Measurements from ENCODE around the gene PDLIM4. TPM values are rescaled to one million over a fixed set of nuclear protein-coding genes. Genes with fewer than 3 reads are reported as not detected.
A peak's percentile ranks its signal among the peaks of the same experiment; 100 is the strongest.

The PDLIM4 gene
- total RNA-seq, 2 experiments from 2014 or later = not detected

DNA sequence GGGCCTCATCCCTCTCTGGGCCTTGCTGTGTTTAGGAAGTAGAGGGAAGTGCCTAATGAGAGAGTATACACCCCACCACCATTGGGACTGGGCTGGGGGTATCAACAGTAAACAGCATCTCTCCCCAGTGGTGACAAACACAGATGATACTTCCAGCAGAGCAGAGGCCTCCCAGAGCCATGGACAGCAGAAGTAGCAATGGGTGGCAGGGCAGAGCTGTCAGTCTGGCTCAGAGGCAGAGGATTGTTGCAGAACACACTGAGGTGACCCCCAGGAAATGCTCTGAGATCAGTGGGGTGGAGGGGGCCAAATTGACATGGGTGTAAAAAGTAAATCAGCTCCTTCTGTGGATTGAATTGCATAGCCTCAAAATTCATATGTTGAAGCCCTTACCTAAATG, 17.7 kb upstream of the PDLIM4 start:
- H3K9me2 ChIP-seq (ENCODE audit: insufficient read depth, low read length) = no peaks in the 10 kb centered on the region
- no peak overlapping the region for H3K4me3 ChIP-seq (ENCODE audit: low read depth, low read length, poor library complexity, severe bottlenecking)
- no peaks in the 10 kb centered on the region for H4K20me1 ChIP-seq (ENCODE audit: insufficient read depth, low read length)
- peaks cover 3% of the 10 kb centered on the region; the same call in 1 of the 2 replicates for H3K36me3 ChIP-seq (ENCODE audit: insufficient read depth, low read length)
- BruUV-seq (replicated peaks) = no TSS peak
- CTCF ChIA-PET (ENCODE audit: unreplicated experiment) = interaction anchor here (1.3 kb wide), 1 partner anchor 32 kb away, joined by 3 read pairs; no protein-coding TSS in a partner anchor
- no peak overlapping the region for H3K27ac ChIP-seq (ENCODE audit: low read depth, low read length, poor library complexity, severe bottlenecking)
- no peak for TF ChIP-seq EZH2phosphoT487 (IDR thresholded peaks at IDR 0.05; ENCODE audit: borderline replicate concordance, low read depth, low read length)
- TF ChIP-seq, protein P1, sequence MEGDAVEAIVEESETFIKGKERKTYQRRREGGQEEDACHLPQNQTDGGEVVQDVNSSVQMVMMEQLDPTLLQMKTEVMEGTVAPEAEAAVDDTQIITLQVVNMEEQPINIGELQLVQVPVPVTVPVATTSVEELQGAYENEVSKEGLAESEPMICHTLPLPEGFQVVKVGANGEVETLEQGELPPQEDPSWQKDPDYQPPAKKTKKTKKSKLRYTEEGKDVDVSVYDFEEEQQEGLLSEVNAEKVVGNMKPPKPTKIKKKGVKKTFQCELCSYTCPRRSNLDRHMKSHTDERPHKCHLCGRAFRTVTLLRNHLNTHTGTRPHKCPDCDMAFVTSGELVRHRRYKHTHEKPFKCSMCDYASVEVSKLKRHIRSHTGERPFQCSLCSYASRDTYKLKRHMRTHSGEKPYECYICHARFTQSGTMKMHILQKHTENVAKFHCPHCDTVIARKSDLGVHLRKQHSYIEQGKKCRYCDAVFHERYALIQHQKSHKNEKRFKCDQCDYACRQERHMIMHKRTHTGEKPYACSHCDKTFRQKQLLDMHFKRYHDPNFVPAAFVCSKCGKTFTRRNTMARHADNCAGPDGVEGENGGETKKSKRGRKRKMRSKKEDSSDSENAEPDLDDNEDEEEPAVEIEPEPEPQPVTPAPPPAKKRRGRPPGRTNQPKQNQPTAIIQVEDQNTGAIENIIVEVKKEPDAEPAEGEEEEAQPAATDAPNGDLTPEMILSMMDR (conservative IDR thresholded peaks at IDR 0.05; ENCODE audit: low read length) = no peak
- H3K79me2 ChIP-seq (ENCODE audit: insufficient read depth, low read depth, low read length) = no peaks in the 10 kb centered on the region
- intact Hi-C loops (cut with micrococcal nuclease; ENCODE audit: unreplicated experiment) = loop anchor here (5.0 kb wide), 1 partner anchor 47 kb away; no protein-coding TSS in a partner anchor
- no peak overlapping the region for H2AFZ ChIP-seq (ENCODE audit: low read length)
- H3K9me3 ChIP-seq (ENCODE audit: low read length) = peaks cover 22% of the 10 kb centered on the region; the same call in 1 of the 2 replicates
- H3K4me1 ChIP-seq (ENCODE audit: insufficient read depth, low read length, poor library complexity, severe bottlenecking) = peaks cover 41% of the 10 kb centered on the region
- H3K4me2 ChIP-seq (ENCODE audit: low read length) = no peak overlapping the region
- POLR2A ChIA-PET = interaction anchor here (1.2 kb wide), 1 partner anchor 10 kb away, joined by 3 read pairs; no protein-coding TSS in a partner anchor
- no peak for DNase-seq (ENCODE audit: low spot score)

DNA sequence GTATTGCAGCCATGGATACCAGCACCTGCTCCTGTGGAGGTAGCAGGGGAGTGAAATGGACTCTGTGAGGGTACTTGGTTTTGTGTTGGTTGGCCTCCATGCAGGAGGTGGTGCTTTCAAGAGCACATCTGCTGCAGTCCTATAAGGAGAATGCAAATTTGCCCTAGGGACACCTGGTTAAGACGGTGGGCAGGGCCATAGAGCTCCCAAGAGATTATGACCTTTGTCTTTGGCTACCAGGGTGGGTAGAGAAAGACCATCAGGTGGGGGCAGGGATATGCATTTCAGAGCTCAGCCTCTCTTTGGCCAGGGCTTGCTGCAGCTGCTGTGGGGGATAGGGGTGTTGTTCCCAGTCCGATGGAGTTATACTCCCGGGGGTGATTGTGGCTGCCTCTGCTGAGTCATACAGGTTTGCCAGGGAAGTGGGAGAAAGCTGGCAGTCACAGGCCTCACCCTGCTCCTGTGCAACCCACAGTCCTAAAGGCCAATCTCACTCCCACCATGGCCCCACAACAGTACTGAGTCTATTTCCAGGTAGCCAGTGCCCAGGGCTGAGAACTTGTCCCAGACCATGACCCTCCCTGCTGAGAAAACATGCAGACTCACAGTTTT, 14.0 kb upstream of the PDLIM4 start:
- Histone ChIP-seq H3K4me3 (ENCODE audit: low read depth, low read length, poor library complexity, severe bottlenecking) (peak overlapping the region; percentile 8), H4K20me1 (ENCODE audit: insufficient read depth, low read length) (no peaks in the 10 kb centered on the region), H2AFZ (ENCODE audit: low read length) (0 out of 2 replicates have a peak overlapping the region, but pooled peaks have one; percentile 40), H3K9me2 (ENCODE audit: insufficient read depth, low read length) (no peaks in the 10 kb centered on the region), H3K79me2 (ENCODE audit: insufficient read depth, low read depth, low read length) (no peaks in the 10 kb centered on the region), H3K4me2 (ENCODE audit: low read length) (peak overlapping the region; percentile 32), H3K27ac (ENCODE audit: low read depth, low read length, poor library complexity, severe bottlenecking) (no peak overlapping the region), H3K36me3 (ENCODE audit: insufficient read depth, low read length) (peaks cover 3% of the 10 kb centered on the region; the same call in 1 of the 2 replicates), H3K4me1 (ENCODE audit: insufficient read depth, low read length, poor library complexity, severe bottlenecking) (peaks cover 28% of the 10 kb centered on the region), H3K9me3 (ENCODE audit: low read length) (peaks cover 39% of the 10 kb centered on the region; the same call in 1 of the 2 replicates)
- CTCF ChIA-PET (ENCODE audit: unreplicated experiment) = no interaction called here
- BruUV-seq (replicated peaks) = no TSS peak
- peak; percentile 68 for DNase-seq (ENCODE audit: low spot score)
- intact Hi-C loops (cut with micrococcal nuclease; ENCODE audit: unreplicated experiment) = no loop called here
- POLR2A ChIA-PET = interaction anchor here (0.6 to 0.7 kb wide), 2 partner anchors 30 to 423 kb away, joined by 3 read pairs; no protein-coding TSS in a partner anchor
- TF ChIP-seq, protein P1 (conservative IDR thresholded peaks at IDR 0.05; ENCODE audit: low read length) = no peak
- TF ChIP-seq EZH2phosphoT487 (IDR thresholded peaks at IDR 0.05; ENCODE audit: borderline replicate concordance, low read depth, low read length) = no peak

DNA sequence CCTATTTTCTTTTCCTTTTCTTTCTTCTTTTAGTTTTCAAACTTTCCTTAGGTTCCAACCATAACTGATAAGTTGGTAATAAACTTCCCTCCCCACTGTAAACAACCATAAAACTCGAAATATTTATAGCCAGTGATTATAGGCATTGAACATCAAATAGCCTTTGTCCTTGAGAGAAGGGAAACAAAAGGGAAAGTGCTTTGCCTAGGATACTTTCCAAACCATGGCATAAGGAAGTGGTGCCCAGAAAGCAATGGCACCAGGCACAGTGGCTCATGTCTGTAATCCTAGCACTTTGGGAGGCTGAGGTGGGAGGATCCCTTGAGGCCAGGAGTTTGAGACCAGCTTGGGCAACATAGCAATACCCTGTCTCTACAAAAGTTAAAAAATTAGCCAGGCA, 11.9 kb upstream of the PDLIM4 start:
- Histone ChIP-seq H4K20me1 (ENCODE audit: insufficient read depth, low read length) (no peaks in the 10 kb centered on the region), H3K4me1 (ENCODE audit: insufficient read depth, low read length, poor library complexity, severe bottlenecking) (peaks cover 16% of the 10 kb centered on the region), H3K79me2 (ENCODE audit: insufficient read depth, low read depth, low read length) (no peaks in the 10 kb centered on the region), H3K9me3 (ENCODE audit: low read length) (peaks cover 39% of the 10 kb centered on the region; the same call in 1 of the 2 replicates), H2AFZ (ENCODE audit: low read length) (no peak overlapping the region), H3K27ac (ENCODE audit: low read depth, low read length, poor library complexity, severe bottlenecking) (no peak overlapping the region), H3K36me3 (ENCODE audit: insufficient read depth, low read length) (peaks cover 3% of the 10 kb centered on the region; the same call in 1 of the 2 replicates), H3K4me3 (ENCODE audit: low read depth, low read length, poor library complexity, severe bottlenecking) (no peak overlapping the region), H3K4me2 (ENCODE audit: low read length) (no peak overlapping the region), H3K9me2 (ENCODE audit: insufficient read depth, low read length) (no peaks in the 10 kb centered on the region)
- no peak for TF ChIP-seq EZH2phosphoT487 (IDR thresholded peaks at IDR 0.05; ENCODE audit: borderline replicate concordance, low read depth, low read length)
- TF ChIP-seq, protein P1 (conservative IDR thresholded peaks at IDR 0.05; ENCODE audit: low read length) = no peak
- BruUV-seq (replicated peaks) = no TSS peak
- CTCF ChIA-PET (ENCODE audit: unreplicated experiment) = no interaction called here
- intact Hi-C loops (cut with micrococcal nuclease; ENCODE audit: unreplicated experiment) = no loop called here
- POLR2A ChIA-PET = interaction anchor here (0.7 kb wide), 1 partner anchor 767 kb away, joined by 3 read pairs; no protein-coding TSS in a partner anchor
- no peak for DNase-seq (ENCODE audit: low spot score)

Data from OCI-LY7 (cell line).